Mononuclear cell (primary cell): ENCODE results near the gene SPARC. TPM values are rescaled to one million over a fixed set of nuclear protein-coding genes. Genes with fewer than 3 reads are reported as not detected.

Source experiments
- H3K27me3 ChIP-seq: 2 replicates; pipeline ENCODE4 v1.6.0; 2011; ENCODE audit warnings: low read length, control low read depth; ENCODE audit not compliant: insufficient read depth
- H3K4me1 ChIP-seq: 2 replicates; pipeline ENCODE4 v1.5.1; 2011; ENCODE audit warnings: mild to moderate bottlenecking, low read length, control low read depth; ENCODE audit not compliant: insufficient read depth
- H3K4me3 ChIP-seq: 2 replicates; pipeline ENCODE4 v1.5.1; 2011; ENCODE audit warnings: mild to moderate bottlenecking, low read length, moderate library complexity
- H3K9me3 ChIP-seq: 2 replicates; pipeline ENCODE4 v1.5.1; 2011; ENCODE audit warnings: low read depth, mild to moderate bottlenecking, control low read depth, low read length
- total RNA-seq: library from RNA; depleted of rRNA; stranded (reverse); fragments of >200 nt; gene quantifications from one replicate; pipeline ENCODE4 v1.2.3, GENCODE V29; 2012

SPARC gene
- total RNA-seq, 1 donor, result 110 TPM

- peaks cover 36% of the 10 kb centered on the region for H3K4me1 ChIP-seq
- no peak overlapping the region for H3K4me3 ChIP-seq
- H3K9me3 ChIP-seq, result no peaks in the 10 kb centered on the region
- H3K27me3 ChIP-seq, result no peaks in the 10 kb centered on the region
These were observed 23.0 kb downstream of the SPARC start for GRCh38 chr5:151663617-151664293.

- no peaks in the 10 kb centered on the region for H3K27me3 ChIP-seq
- H3K4me3 ChIP-seq, result no peak overlapping the region
- no peaks in the 10 kb centered on the region for H3K9me3 ChIP-seq
- H3K4me1 ChIP-seq, result peaks cover 37% of the 10 kb centered on the region
These were observed 23.9 kb downstream of the SPARC start for GRCh38 chr5:151662805-151663204.

- Histone ChIP-seq H3K27me3 (no peaks in the 10 kb centered on the region), H3K4me1 (peaks cover 37% of the 10 kb centered on the region), H3K9me3 (no peaks in the 10 kb centered on the region), H3K4me3 (no peak overlapping the region)
These were observed 24.6 kb downstream of the SPARC start for GRCh38 chr5:151661968-151662732.

- Histone ChIP-seq H3K4me3 (no peak overlapping the region), H3K27me3 (no peaks in the 10 kb centered on the region), H3K4me1 (peaks cover 37% of the 10 kb centered on the region), H3K9me3 (no peaks in the 10 kb centered on the region)
These were observed 25.9 kb downstream of the SPARC start for GRCh38 chr5:151660616-151661495.

- no peaks in the 10 kb centered on the region for H3K27me3 ChIP-seq
- no peaks in the 10 kb centered on the region for H3K9me3 ChIP-seq
- H3K4me1 ChIP-seq, result peaks cover 25% of the 10 kb centered on the region
- no peak overlapping the region for H3K4me3 ChIP-seq
These were observed 27.5 kb downstream of the SPARC start for GRCh38 chr5:151659001-151659754.

- peaks cover 6% of the 10 kb centered on the region for H3K4me1 ChIP-seq
These were observed 29.6 kb downstream of the SPARC start for GRCh38 chr5:151657114-151657513.

GRCh38 chr5:151656311-151656710, 30.4 kb downstream of the SPARC start:
- H3K27me3 ChIP-seq, result no peaks in the 10 kb centered on the region
- no peaks in the 10 kb centered on the region for H3K9me3 ChIP-seq
- H3K4me1 ChIP-seq, result peaks cover 6% of the 10 kb centered on the region
- H3K4me3 ChIP-seq, result no peak overlapping the region

More at GRCh38 chr5:151657114-151657513, 29.6 kb downstream of the SPARC start:
- H3K4me3 ChIP-seq, result no peak overlapping the region
- no peaks in the 10 kb centered on the region for H3K27me3 ChIP-seq
- H3K9me3 ChIP-seq, result no peaks in the 10 kb centered on the region

- no peak overlapping the region for H3K4me3 ChIP-seq
These were observed 34.6 kb downstream of the SPARC start for GRCh38 chr5:151651997-151652645.

GRCh38 chr5:151648988-151649387, 37.7 kb downstream of the SPARC start:
- no peak overlapping the region for H3K4me3 ChIP-seq
- H3K27me3 ChIP-seq, result no peaks in the 10 kb centered on the region
- H3K9me3 ChIP-seq, result no peaks in the 10 kb centered on the region
- H3K4me1 ChIP-seq, result peaks cover 19% of the 10 kb centered on the region

More at GRCh38 chr5:151651997-151652645, 34.6 kb downstream of the SPARC start:
- peaks cover 10% of the 10 kb centered on the region for H3K4me1 ChIP-seq
- H3K9me3 ChIP-seq, result no peaks in the 10 kb centered on the region
- no peaks in the 10 kb centered on the region for H3K27me3 ChIP-seq

- Histone ChIP-seq H3K4me3 (no peak overlapping the region), H3K4me1 (peaks cover 25% of the 10 kb centered on the region), H3K9me3 (no peaks in the 10 kb centered on the region), H3K27me3 (no peaks in the 10 kb centered on the region)
These were observed 38.6 kb downstream of the SPARC start for GRCh38 chr5:151648089-151648488.

GRCh38 chr5:151647320-151647861, 39.3 kb downstream of the SPARC start:
- H3K4me3 ChIP-seq, result no peak overlapping the region
- no peaks in the 10 kb centered on the region for H3K27me3 ChIP-seq
- H3K4me1 ChIP-seq, result peaks cover 32% of the 10 kb centered on the region
- no peaks in the 10 kb centered on the region for H3K9me3 ChIP-seq

GRCh38 chr5:151646334-151646733, 40.4 kb downstream of the SPARC start:
- Histone ChIP-seq H3K9me3 (no peaks in the 10 kb centered on the region), H3K4me1 (peaks cover 33% of the 10 kb centered on the region), H3K4me3 (no peak overlapping the region), H3K27me3 (no peaks in the 10 kb centered on the region)

GRCh38 chr5:151643388-151643787, 43.3 kb downstream of the SPARC start:
- Histone ChIP-seq H3K4me1 (peaks cover 41% of the 10 kb centered on the region), H3K27me3 (no peaks in the 10 kb centered on the region), H3K9me3 (no peaks in the 10 kb centered on the region), H3K4me3 (no peak overlapping the region)
